ENCODE results near the gene CTNNA2. TPM values are rescaled to one million over a fixed set of nuclear protein-coding genes. Genes with fewer than 3 reads are reported as not detected.

Gene CTNNA2
- total RNA-seq, 1 donor from 2014 or later = 43.5 TPM

DNA sequence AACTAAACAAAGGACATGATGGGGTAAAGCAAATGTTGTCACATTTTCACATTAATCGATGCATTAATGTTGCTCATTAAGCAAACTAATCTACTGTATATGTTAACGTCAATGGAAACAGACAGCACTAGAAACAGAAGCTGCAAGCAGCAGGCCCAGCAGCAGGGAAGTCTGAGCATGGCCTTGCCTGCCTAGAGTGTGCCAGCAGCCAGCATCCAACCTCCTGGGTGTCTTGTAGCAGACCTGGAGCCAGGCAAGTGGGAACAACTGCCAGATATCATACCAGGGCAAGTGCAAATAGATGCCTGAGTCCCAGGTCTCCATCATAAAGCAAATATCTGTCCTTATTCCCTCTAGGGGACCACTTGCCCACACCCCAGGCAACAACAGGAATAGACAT, 472.7 kb downstream of the CTNNA2 start:
- Histone ChIP-seq H3K79me2 (ENCODE audit: low read depth) (no peaks in the 10 kb centered on the region), H3K36me3 (no peaks in the 10 kb centered on the region), H2AFZ (replicated peaks) (no peak overlapping the region), H3K27me3 (no peaks in the 10 kb centered on the region), H3K27ac (no peak overlapping the region), H3K4me3 (no peak overlapping the region), H3K4me1 (no peaks in the 10 kb centered on the region), H3K9me3 (ENCODE audit: low read depth) (no peaks in the 10 kb centered on the region), H3F3A (ENCODE audit: low read depth) (no peaks in the 10 kb centered on the region), H4K20me1 (ENCODE audit: low read depth) (no peaks in the 10 kb centered on the region), H3K9ac (no peak overlapping the region), H3K4me2 (no peak overlapping the region)
- Mint-ChIP-seq H3K4me1 (peaks cover 3% of the 10 kb centered on the region), H3K4me3 (no peak overlapping the region), H3K27ac (no peak overlapping the region), H3K36me3 (no peaks in the 10 kb centered on the region), H3K9me3 (no peaks in the 10 kb centered on the region), H3K27me3 (ENCODE audit: insufficient read depth, low read depth) (peaks cover 3% of the 10 kb centered on the region)
- no peak for DNase-seq (ENCODE audit: low spot score)
- TF ChIP-seq EZH2 (IDR thresholded peaks at IDR 0.05) (no peak), EZH2phosphoT487 (IDR thresholded peaks at IDR 0.05) (no peak)
- TF ChIP-seq, protein P1, sequence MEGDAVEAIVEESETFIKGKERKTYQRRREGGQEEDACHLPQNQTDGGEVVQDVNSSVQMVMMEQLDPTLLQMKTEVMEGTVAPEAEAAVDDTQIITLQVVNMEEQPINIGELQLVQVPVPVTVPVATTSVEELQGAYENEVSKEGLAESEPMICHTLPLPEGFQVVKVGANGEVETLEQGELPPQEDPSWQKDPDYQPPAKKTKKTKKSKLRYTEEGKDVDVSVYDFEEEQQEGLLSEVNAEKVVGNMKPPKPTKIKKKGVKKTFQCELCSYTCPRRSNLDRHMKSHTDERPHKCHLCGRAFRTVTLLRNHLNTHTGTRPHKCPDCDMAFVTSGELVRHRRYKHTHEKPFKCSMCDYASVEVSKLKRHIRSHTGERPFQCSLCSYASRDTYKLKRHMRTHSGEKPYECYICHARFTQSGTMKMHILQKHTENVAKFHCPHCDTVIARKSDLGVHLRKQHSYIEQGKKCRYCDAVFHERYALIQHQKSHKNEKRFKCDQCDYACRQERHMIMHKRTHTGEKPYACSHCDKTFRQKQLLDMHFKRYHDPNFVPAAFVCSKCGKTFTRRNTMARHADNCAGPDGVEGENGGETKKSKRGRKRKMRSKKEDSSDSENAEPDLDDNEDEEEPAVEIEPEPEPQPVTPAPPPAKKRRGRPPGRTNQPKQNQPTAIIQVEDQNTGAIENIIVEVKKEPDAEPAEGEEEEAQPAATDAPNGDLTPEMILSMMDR (IDR thresholded peaks at IDR 0.05) = no peak

DNA sequence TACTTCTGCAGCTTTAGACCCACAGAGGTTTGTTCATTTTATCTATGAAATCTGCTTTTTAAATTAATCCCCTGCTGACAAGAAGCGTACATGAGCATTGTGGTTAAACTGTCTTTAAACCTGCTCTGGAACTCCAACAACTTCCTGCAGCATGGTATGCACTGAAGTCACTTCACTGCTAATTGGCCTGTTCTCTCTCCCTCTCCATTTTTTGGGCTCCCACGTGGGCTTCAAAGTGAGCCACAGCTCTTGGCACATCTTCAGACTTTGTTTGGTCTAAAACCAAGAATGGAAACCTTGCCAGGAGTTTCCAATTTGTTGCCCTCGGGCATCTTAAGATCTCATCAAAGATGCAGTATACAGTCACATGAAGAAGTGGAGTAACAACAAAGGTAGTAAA, 480.3 kb downstream of the CTNNA2 start:
- Histone ChIP-seq H3K4me1 (no peaks in the 10 kb centered on the region), H3K27me3 (no peaks in the 10 kb centered on the region), H3K79me2 (ENCODE audit: low read depth) (no peaks in the 10 kb centered on the region), H3K9ac (no peak overlapping the region), H3K4me3 (no peak overlapping the region), H4K20me1 (ENCODE audit: low read depth) (no peaks in the 10 kb centered on the region), H3K27ac (no peak overlapping the region), H3K4me2 (no peak overlapping the region), H3F3A (ENCODE audit: low read depth) (no peaks in the 10 kb centered on the region), H2AFZ (replicated peaks) (no peak overlapping the region), H3K9me3 (ENCODE audit: low read depth) (no peaks in the 10 kb centered on the region), H3K36me3 (no peaks in the 10 kb centered on the region)
- H3K27me3 Mint-ChIP-seq (ENCODE audit: insufficient read depth, low read depth) = peaks cover 3% of the 10 kb centered on the region
- no peaks in the 10 kb centered on the region for H3K9me3 Mint-ChIP-seq
- no peaks in the 10 kb centered on the region for H3K4me1 Mint-ChIP-seq
- H3K36me3 Mint-ChIP-seq = no peaks in the 10 kb centered on the region
- no peak for DNase-seq (ENCODE audit: low spot score)
- H3K4me3 Mint-ChIP-seq = no peak overlapping the region
- no peak for TF ChIP-seq EZH2phosphoT487 (IDR thresholded peaks at IDR 0.05)
- TF ChIP-seq, protein P1 (IDR thresholded peaks at IDR 0.05) = no peak
- no peak for TF ChIP-seq EZH2 (IDR thresholded peaks at IDR 0.05)
- H3K27ac Mint-ChIP-seq = no peak overlapping the region

DNA sequence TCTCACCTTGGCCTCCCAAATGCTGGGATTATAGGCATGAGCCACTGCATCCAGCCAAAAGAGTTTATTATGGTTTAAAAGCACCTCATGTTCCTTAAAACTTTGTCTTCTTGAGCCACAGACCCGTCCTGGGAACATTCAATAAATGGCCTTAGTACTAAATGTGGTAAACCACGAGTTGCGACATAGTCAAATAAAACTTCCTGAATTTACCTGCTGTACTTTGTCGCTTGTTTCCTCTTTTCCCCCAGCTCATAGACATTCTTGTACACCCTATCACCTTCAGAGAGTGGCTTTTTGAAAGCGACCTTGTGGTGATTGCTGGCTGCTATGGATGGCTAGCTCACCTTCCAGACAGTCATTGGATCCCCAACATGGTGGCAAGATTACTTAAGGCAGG, 481.3 kb downstream of the CTNNA2 start:
- H3K4me2 ChIP-seq = no peak overlapping the region
- H3K9ac ChIP-seq = no peak overlapping the region
- H3K4me3 ChIP-seq = no peak overlapping the region
- no peak overlapping the region for H2AFZ ChIP-seq (replicated peaks)
- TF ChIP-seq EZH2phosphoT487 (IDR thresholded peaks at IDR 0.05) (no peak), EZH2 (IDR thresholded peaks at IDR 0.05) (no peak)
- TF ChIP-seq, protein P1 (IDR thresholded peaks at IDR 0.05) = no peak
- no peaks in the 10 kb centered on the region for H3F3A ChIP-seq (ENCODE audit: low read depth)
- no peak overlapping the region for H3K27ac Mint-ChIP-seq
- no peaks in the 10 kb centered on the region for H3K27me3 ChIP-seq
- DNase-seq (ENCODE audit: low spot score) = no peak
- no peaks in the 10 kb centered on the region for H3K9me3 Mint-ChIP-seq
- no peaks in the 10 kb centered on the region for H3K79me2 ChIP-seq (ENCODE audit: low read depth)
- H3K9me3 ChIP-seq (ENCODE audit: low read depth) = no peaks in the 10 kb centered on the region
- no peaks in the 10 kb centered on the region for H3K36me3 ChIP-seq
- peaks cover 3% of the 10 kb centered on the region for H3K27me3 Mint-ChIP-seq (ENCODE audit: insufficient read depth, low read depth)
- H3K4me1 Mint-ChIP-seq = no peaks in the 10 kb centered on the region
- H3K36me3 Mint-ChIP-seq = no peaks in the 10 kb centered on the region
- H3K4me1 ChIP-seq = no peaks in the 10 kb centered on the region
- no peaks in the 10 kb centered on the region for H4K20me1 ChIP-seq (ENCODE audit: low read depth)
- no peak overlapping the region for H3K27ac ChIP-seq
- no peak overlapping the region for H3K4me3 Mint-ChIP-seq

All from neural progenitor cell (in vitro differentiated cells).